ENCODE data around the gene LBH. TPM values are rescaled to one million over a fixed set of nuclear protein-coding genes. Genes with fewer than 3 reads are reported as not detected.
A peak's percentile ranks its signal among the peaks of the same experiment; 100 is the strongest.

Gene LBH
- total and polyA plus RNA-seq, 2 experiments from 2014 or later, result 162 to 285 TPM

DNA sequence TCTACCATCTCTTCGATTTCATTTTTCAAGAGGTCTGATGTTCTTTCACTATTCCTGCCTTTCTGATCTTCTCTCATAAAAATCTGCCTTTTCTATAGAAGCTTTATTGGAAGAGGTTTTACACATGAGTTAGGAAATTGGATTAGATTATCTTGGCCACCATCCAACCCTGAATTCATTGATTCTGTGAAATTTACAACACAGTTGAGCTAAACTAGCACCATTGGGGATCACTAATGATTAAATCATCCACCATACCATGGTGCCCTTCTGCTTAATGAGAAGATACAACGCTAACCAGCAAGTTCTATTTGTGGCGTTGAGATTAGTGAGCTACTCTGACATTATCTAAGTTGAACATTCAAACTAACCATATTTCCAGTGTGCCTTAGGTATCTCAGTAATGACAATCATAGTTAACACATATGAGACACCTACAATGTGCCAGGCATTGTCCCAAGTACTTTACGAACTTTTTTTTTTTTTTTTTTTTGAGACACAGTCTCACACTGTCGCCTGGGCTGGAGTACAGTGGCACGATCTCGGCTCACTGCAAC lies 17.3 kb upstream of the LBH start:
- Histone ChIP-seq H3K4me1 (ENCODE audit: insufficient read depth) (peaks cover 10% of the 10 kb centered on the region; the same call in 1 of the 2 replicates), H3K4me3 (no peak overlapping the region), H2AFZ (no peak overlapping the region), H3K79me2 (ENCODE audit: insufficient read depth) (no peaks in the 10 kb centered on the region), H3K9ac (no peak overlapping the region), H3K36me3 (ENCODE audit: low read depth) (no peaks in the 10 kb centered on the region), H3K9me2 (ENCODE audit: insufficient read depth) (no peaks in the 10 kb centered on the region), H3K27me3 (replicated peaks; ENCODE audit: insufficient read depth) (no peaks in the 10 kb centered on the region), H3K27ac (no peak overlapping the region), H3K4me2 (ENCODE audit: unreplicated experiment) (no peak overlapping the region), H3K9me3 (ENCODE audit: low read depth) (no peaks in the 10 kb centered on the region), H3F3A (ENCODE audit: insufficient read depth) (peaks cover 8% of the 10 kb centered on the region), H4K20me1 (ENCODE audit: insufficient read depth) (no peaks in the 10 kb centered on the region)
- in situ Hi-C loops (cut with MboI), result no loop called here
- WGBS, 2 experiments (ENCODE audit: low coverage in 1 of 2, low lambda C conversion rate in 2 of 2, missing lambda C conversion rate in 2 of 2), result 89 to 96% methylated on average over 7 of the region's 7 CpGs
- TF ChIP-seq EZH2phosphoT487 (IDR thresholded peaks at IDR 0.05; ENCODE audit: insufficient read depth, low read depth) (no peak), EZH2 (IDR thresholded peaks at IDR 0.05; ENCODE audit: insufficient read depth, poor library complexity, severe bottlenecking) (no peak)
- no peak for DNase-seq

- Histone ChIP-seq H3K36me3 (ENCODE audit: low read depth) (no peaks in the 10 kb centered on the region), H3K9ac (no peak overlapping the region), H3K4me1 (ENCODE audit: insufficient read depth) (peaks cover 10% of the 10 kb centered on the region; the same call in 1 of the 2 replicates), H3K27ac (no peak overlapping the region), H3K9me2 (ENCODE audit: insufficient read depth) (no peaks in the 10 kb centered on the region), H2AFZ (no peak overlapping the region), H3K9me3 (ENCODE audit: low read depth) (no peaks in the 10 kb centered on the region), H3K79me2 (ENCODE audit: insufficient read depth) (no peaks in the 10 kb centered on the region), H4K20me1 (ENCODE audit: insufficient read depth) (no peaks in the 10 kb centered on the region), H3K4me2 (ENCODE audit: unreplicated experiment) (peak overlapping the region; percentile 2), H3K27me3 (replicated peaks; ENCODE audit: insufficient read depth) (no peaks in the 10 kb centered on the region), H3K4me3 (no peak overlapping the region), H3F3A (ENCODE audit: insufficient read depth) (peaks cover 8% of the 10 kb centered on the region)
- in situ Hi-C loops (cut with MboI), result no loop called here
- peak; percentile 79 for DNase-seq
- TF ChIP-seq EZH2 (IDR thresholded peaks at IDR 0.05; ENCODE audit: insufficient read depth, poor library complexity, severe bottlenecking) (no peak), EZH2phosphoT487 (IDR thresholded peaks at IDR 0.05; ENCODE audit: insufficient read depth, low read depth) (no peak)
Observed at GRCh38 chr2:30216157-30216556, 15.2 kb upstream of the LBH start.

GRCh38 chr2:30217644-30218337 lies 13.5 kb upstream of the LBH start:
- TF ChIP-seq EZH2 (IDR thresholded peaks at IDR 0.05; ENCODE audit: insufficient read depth, poor library complexity, severe bottlenecking) (no peak), EZH2phosphoT487 (IDR thresholded peaks at IDR 0.05; ENCODE audit: insufficient read depth, low read depth) (no peak)
- 75 to 79% methylated on average over 11 of the region's 11 CpGs for WGBS, 2 experiments (ENCODE audit: low coverage in 1 of 2, low lambda C conversion rate in 2 of 2, missing lambda C conversion rate in 2 of 2)
- H3K4me1 ChIP-seq (ENCODE audit: insufficient read depth), result peaks cover 10% of the 10 kb centered on the region; the same call in 1 of the 2 replicates
- H3K9ac ChIP-seq, result no peak overlapping the region
- H3K27ac ChIP-seq, result no peak overlapping the region
- no peaks in the 10 kb centered on the region for H3K79me2 ChIP-seq (ENCODE audit: insufficient read depth)
- H3K9me3 ChIP-seq (ENCODE audit: low read depth), result no peaks in the 10 kb centered on the region
- DNase-seq, result no peak
- H3K4me2 ChIP-seq (ENCODE audit: unreplicated experiment), result no peak overlapping the region
- H3F3A ChIP-seq (ENCODE audit: insufficient read depth), result peaks cover 8% of the 10 kb centered on the region
- H3K4me3 ChIP-seq, result no peak overlapping the region
- H3K36me3 ChIP-seq (ENCODE audit: low read depth), result no peaks in the 10 kb centered on the region
- H3K9me2 ChIP-seq (ENCODE audit: insufficient read depth), result no peaks in the 10 kb centered on the region
- no peaks in the 10 kb centered on the region for H3K27me3 ChIP-seq (replicated peaks; ENCODE audit: insufficient read depth)
- in situ Hi-C loops (cut with MboI), result no loop called here
- H4K20me1 ChIP-seq (ENCODE audit: insufficient read depth), result no peaks in the 10 kb centered on the region
- no peak overlapping the region for H2AFZ ChIP-seq

- Histone ChIP-seq H3K4me3 (no peak overlapping the region), H3K27ac (no peak overlapping the region), H3K9me3 (ENCODE audit: low read depth) (no peaks in the 10 kb centered on the region), H3K4me2 (ENCODE audit: unreplicated experiment) (no peak overlapping the region), H2AFZ (no peak overlapping the region), H3K9ac (no peak overlapping the region), H3K27me3 (replicated peaks; ENCODE audit: insufficient read depth) (no peaks in the 10 kb centered on the region), H3K4me1 (ENCODE audit: insufficient read depth) (peaks cover 10% of the 10 kb centered on the region; the same call in 1 of the 2 replicates), H3K9me2 (ENCODE audit: insufficient read depth) (no peaks in the 10 kb centered on the region), H3F3A (ENCODE audit: insufficient read depth) (peaks cover 8% of the 10 kb centered on the region), H3K36me3 (ENCODE audit: low read depth) (no peaks in the 10 kb centered on the region), H4K20me1 (ENCODE audit: insufficient read depth) (no peaks in the 10 kb centered on the region), H3K79me2 (ENCODE audit: insufficient read depth) (no peaks in the 10 kb centered on the region)
- no peak for TF ChIP-seq EZH2 (IDR thresholded peaks at IDR 0.05; ENCODE audit: insufficient read depth, poor library complexity, severe bottlenecking)
- no peak for TF ChIP-seq EZH2phosphoT487 (IDR thresholded peaks at IDR 0.05; ENCODE audit: insufficient read depth, low read depth)
- WGBS, 2 experiments (ENCODE audit: low coverage in 1 of 2, low lambda C conversion rate in 2 of 2, missing lambda C conversion rate in 2 of 2), result 85 to 94% methylated on average over 6 of the region's 6 CpGs
- in situ Hi-C loops (cut with MboI), result no loop called here
- DNase-seq, result no peak
Observed at GRCh38 chr2:30218338-30218713, 13.0 kb upstream of the LBH start.

Data from GM23248 (cell line).